ENCODE results near the gene RAB24. TPM values are rescaled to one million over a fixed set of nuclear protein-coding genes. Genes with fewer than 3 reads are reported as not detected.
"Not testable (repeated sequence)": the region's sequence is repeated elsewhere in the genome, so short reads cannot be mapped to it uniquely, and the experiment has no call there.

Gene RAB24
- total and polyA plus RNA-seq, 9 donors = 15.1 to 31.9 (median 23.7) TPM

DNA sequence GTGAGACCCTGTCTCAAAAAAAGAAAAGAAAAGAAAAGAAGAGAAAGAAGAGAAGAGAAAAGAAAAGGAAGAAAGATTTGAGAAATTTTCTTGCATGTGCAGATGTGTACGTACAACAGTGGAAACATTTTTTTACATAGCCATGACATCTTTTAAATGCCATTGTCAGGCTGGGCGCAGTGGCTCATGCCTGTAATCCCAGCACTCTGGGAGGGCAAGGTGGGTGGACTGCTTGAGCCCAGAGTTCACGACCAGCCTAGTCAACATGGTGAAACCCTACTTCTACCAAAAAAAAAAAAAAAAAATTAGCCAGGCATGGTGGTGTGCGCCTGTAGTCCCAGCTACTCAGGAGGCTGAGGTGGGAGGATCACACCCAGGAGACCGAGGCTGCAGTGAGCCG lies 41.4 kb upstream of the RAB24 start:
- Histone ChIP-seq H3K4me1 (ENCODE audit: control insufficient read depth, insufficient read depth, low read length) (peaks cover 5% of the 10 kb centered on the region), H3K4me3 (ENCODE audit: low read length) (no peak overlapping the region), H3K27me3 (ENCODE audit: control insufficient read depth, insufficient read depth, low read length) (no peaks in the 10 kb centered on the region), H3K9me3 (replicated peaks; ENCODE audit: control insufficient read depth, low read depth, low read length) (no peaks in the 10 kb centered on the region), H3K27ac (ENCODE audit: low read length) (no peak overlapping the region), H3K36me3 (ENCODE audit: control insufficient read depth, insufficient read depth, low read length) (peaks cover 29% of the 10 kb centered on the region)
- WGBS (ENCODE audit: insufficient coverage) = no CpG with 5 or more reads among the region's 6 CpGs
- DNase-seq = no peak

DNA sequence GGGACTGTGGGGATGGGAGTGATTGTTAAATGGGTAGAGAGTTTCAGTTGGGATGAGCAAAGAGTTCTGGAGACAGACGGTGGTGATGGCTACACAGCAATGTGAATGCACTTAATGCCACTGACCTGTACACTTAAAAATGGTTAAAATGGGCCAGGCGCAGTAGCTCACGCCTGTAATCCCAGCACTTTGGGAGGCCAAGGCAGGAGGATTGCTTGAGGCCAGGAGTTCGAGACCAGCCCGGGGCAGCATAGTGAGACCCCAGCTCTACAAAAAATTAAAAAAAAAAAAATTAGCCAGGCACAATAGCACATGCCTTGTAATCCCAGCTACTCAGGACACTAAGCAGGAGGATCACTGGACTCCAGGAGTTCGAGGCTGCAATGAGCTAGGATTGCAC lies 40.3 kb upstream of the RAB24 start:
- 93% methylated on average over 3 of the region's 6 CpGs for WGBS (ENCODE audit: insufficient coverage)
- Histone ChIP-seq H3K27ac (ENCODE audit: low read length) (no peak overlapping the region), H3K4me1 (ENCODE audit: control insufficient read depth, insufficient read depth, low read length) (no peaks in the 10 kb centered on the region), H3K9me3 (replicated peaks; ENCODE audit: control insufficient read depth, low read depth, low read length) (no peaks in the 10 kb centered on the region), H3K27me3 (ENCODE audit: control insufficient read depth, insufficient read depth, low read length) (no peaks in the 10 kb centered on the region), H3K4me3 (ENCODE audit: low read length) (no peak overlapping the region), H3K36me3 (ENCODE audit: control insufficient read depth, insufficient read depth, low read length) (peaks cover 34% of the 10 kb centered on the region)
- no peak for DNase-seq

DNA sequence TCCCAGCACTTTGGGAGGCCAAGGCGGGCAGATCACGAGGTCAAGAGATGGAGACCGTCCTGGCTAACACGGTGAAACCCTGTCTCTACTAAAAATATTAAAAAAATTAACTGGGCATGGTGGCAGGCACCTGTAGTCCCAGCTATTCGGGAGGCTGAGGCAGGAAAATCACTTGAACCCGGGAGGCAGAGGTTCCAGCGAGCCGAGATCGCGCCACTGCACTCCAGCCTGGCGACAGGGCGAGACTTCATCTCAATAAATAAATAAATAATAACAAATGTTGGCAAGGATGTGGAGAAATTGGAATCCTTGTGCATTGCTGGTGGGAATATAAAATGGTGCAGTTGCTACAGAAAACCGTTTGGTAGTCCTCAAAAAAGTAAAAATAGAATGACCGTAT lies 39.5 kb upstream of the RAB24 start:
- not testable (repeated sequence) for H3K9me3 ChIP-seq (replicated peaks; ENCODE audit: control insufficient read depth, low read depth, low read length); H3K27ac ChIP-seq (ENCODE audit: low read length); H3K27me3 ChIP-seq (ENCODE audit: control insufficient read depth, insufficient read depth, low read length); H3K4me1 ChIP-seq (ENCODE audit: control insufficient read depth, insufficient read depth, low read length); DNase-seq; H3K4me3 ChIP-seq (ENCODE audit: low read length)
- peaks cover 41% of the 10 kb centered on the region for H3K36me3 ChIP-seq (ENCODE audit: control insufficient read depth, insufficient read depth, low read length)
- 94% methylated on average over 6 of the region's 14 CpGs for WGBS (ENCODE audit: insufficient coverage)

DNA sequence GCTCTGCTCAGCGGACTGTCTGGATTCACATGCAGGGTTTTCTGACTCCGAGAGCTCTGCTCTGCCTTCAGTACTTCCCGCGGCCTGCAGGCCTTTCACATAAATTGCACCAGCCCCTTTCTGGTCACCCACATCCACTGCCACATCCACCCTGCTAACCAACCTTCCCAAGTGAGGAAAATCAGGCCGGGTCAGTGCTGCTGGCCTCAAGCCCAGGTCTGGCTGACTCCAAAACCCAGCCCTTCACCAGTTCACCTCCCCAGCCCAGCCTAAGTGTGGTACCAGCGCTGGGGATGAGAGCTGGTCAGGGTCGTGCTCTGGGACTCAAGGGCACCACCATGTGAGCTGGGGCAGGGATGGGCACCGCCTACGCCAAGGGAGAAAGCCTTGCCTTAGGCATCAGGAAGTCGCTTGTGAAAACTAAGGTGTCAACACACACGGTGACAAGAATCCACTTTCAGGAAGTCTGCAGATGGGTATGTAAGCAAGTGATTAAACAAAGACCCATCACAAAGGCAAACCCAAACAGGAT lies 35.7 kb upstream of the RAB24 start:
- no peak for DNase-seq
- 94% methylated on average over 10 of the region's 11 CpGs for WGBS (ENCODE audit: insufficient coverage)
- H3K27ac ChIP-seq (ENCODE audit: low read length) = no peak overlapping the region
- no peak overlapping the region for H3K4me3 ChIP-seq (ENCODE audit: low read length)
- H3K27me3 ChIP-seq (ENCODE audit: control insufficient read depth, insufficient read depth, low read length) = no peaks in the 10 kb centered on the region
- peaks cover 67% of the 10 kb centered on the region for H3K36me3 ChIP-seq (ENCODE audit: control insufficient read depth, insufficient read depth, low read length)
- no peaks in the 10 kb centered on the region for H3K9me3 ChIP-seq (replicated peaks; ENCODE audit: control insufficient read depth, low read depth, low read length)
- no peaks in the 10 kb centered on the region for H3K4me1 ChIP-seq (ENCODE audit: control insufficient read depth, insufficient read depth, low read length)

DNA sequence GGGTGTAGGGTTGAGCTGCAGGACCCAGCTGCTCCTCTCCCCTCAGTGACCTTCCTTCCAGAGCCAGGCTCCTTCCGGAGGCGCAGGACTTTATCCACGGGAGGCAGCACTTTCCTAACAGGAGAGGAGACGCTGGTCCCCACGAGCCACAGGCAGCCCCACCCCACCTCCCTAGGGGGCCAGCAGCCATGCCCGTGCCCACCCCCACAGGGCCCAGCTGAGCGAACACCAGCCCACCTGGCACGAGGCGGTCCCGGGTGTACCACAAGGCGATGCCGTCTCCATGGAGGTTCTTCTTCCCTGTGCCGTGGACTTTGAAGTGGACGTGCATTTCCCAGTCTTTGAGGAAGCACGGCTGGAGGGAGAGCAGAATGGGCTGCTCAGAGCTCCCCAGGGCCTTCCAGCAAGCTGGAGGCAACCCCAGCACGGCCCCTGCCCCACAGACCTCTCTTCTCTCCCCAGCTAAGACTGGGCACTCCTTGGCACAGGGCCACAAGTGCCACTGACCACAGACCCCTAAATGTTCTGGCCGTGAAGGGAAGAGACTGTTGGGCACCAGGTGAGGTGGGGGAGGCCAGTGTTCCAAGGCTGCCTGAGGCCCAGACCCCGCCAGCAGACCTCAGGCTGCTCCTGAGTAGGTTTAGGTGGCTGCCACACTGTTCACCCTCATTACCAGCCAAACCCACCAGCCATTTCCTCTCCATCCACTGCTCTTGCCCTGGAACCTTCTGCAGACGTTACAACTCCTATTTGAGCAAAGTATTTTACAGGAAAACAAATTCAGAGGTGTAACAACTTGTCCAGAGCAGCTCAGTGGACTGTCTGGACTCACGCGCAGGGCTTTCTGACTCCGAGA lies 35.0 kb upstream of the RAB24 start:
- 82% methylated on average over 19 of the region's 22 CpGs for WGBS (ENCODE audit: insufficient coverage)
- no peaks in the 10 kb centered on the region for H3K9me3 ChIP-seq (replicated peaks; ENCODE audit: control insufficient read depth, low read depth, low read length)
- H3K27me3 ChIP-seq (ENCODE audit: control insufficient read depth, insufficient read depth, low read length) = no peaks in the 10 kb centered on the region
- H3K36me3 ChIP-seq (ENCODE audit: control insufficient read depth, insufficient read depth, low read length) = peaks cover 71% of the 10 kb centered on the region
- no peak overlapping the region for H3K4me3 ChIP-seq (ENCODE audit: low read length)
- H3K27ac ChIP-seq (ENCODE audit: low read length) = no peak overlapping the region
- DNase-seq = no peak
- no peaks in the 10 kb centered on the region for H3K4me1 ChIP-seq (ENCODE audit: control insufficient read depth, insufficient read depth, low read length)

DNA sequence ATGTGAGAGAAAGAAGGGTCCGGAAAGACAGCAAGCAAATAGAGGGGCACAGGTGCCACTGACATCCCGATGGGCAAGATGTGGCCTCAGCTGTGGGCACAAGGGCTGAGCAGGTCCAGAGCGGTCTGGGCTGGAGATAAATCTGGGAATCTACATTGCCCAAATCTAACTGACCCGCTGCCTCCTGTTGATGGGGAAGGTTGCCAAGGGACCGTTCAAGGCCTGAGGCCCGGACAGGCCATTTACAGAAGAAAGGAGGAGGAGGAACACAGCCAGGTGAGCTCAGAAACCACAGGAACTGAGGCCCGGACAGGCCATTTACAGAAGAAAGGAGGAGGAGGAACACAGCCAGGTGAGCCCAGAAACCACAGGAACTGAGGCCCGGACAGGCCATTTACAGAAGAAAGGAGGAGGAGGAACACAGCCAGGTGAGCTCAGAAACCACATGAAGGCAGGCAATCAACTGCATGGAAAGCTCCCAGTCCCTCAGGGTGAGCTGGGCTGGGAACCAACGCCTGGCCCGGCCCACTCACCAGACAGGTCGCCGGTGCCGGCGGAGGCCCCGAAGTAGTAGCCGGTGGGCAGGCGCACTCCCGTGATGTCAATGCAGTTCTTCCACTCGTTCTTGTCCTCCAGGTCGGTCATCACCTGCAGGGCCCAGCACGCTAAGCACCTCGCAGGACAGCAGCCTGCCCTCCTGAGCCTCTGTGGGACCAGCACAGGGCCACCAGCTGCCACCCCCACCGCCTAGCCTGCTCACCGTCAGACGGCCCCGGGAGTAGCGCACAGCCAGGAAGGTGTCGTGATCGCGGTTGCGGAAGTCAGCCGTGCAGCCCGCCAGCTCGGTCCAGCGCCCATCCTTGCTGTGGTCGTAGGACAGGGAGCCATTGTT lies 33.3 kb upstream of the RAB24 start:
- no peak for DNase-seq
- no peak overlapping the region for H3K4me3 ChIP-seq (ENCODE audit: low read length)
- no peaks in the 10 kb centered on the region for H3K27me3 ChIP-seq (ENCODE audit: control insufficient read depth, insufficient read depth, low read length)
- peaks cover 82% of the 10 kb centered on the region for H3K36me3 ChIP-seq (ENCODE audit: control insufficient read depth, insufficient read depth, low read length)
- WGBS (ENCODE audit: insufficient coverage) = 93% methylated on average over 31 of the region's 36 CpGs
- H3K27ac ChIP-seq (ENCODE audit: low read length) = no peak overlapping the region
- H3K4me1 ChIP-seq (ENCODE audit: control insufficient read depth, insufficient read depth, low read length) = no peaks in the 10 kb centered on the region
- no peaks in the 10 kb centered on the region for H3K9me3 ChIP-seq (replicated peaks; ENCODE audit: control insufficient read depth, low read depth, low read length)

DNA sequence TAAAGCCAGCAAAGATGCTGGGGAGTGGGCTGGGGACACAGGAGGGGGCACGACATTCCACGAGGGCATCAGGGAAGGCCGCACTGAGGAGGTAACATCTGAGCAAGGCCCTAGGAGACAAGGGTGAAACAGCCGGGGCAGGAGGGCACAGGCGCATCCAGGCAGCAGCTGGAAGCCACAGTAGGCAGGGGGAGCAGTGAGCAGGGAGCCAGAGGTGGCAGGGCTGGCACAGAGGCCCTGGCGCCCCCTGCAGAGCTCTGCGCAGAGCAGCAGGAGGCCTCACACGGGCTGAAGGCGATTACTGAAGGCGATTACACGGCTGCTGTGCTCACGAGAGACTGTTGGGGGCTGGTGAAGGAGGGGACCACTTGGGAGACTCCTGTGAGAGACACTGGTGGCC lies 32.6 kb upstream of the RAB24 start:
- Histone ChIP-seq H3K36me3 (ENCODE audit: control insufficient read depth, insufficient read depth, low read length) (peaks cover 86% of the 10 kb centered on the region), H3K27ac (ENCODE audit: low read length) (no peak overlapping the region), H3K9me3 (replicated peaks; ENCODE audit: control insufficient read depth, low read depth, low read length) (no peaks in the 10 kb centered on the region), H3K4me1 (ENCODE audit: control insufficient read depth, insufficient read depth, low read length) (no peaks in the 10 kb centered on the region), H3K27me3 (ENCODE audit: control insufficient read depth, insufficient read depth, low read length) (no peaks in the 10 kb centered on the region), H3K4me3 (ENCODE audit: low read length) (no peak overlapping the region)
- no peak for DNase-seq
- WGBS (ENCODE audit: insufficient coverage) = 70% methylated on average over 11 of the region's 12 CpGs

DNA sequence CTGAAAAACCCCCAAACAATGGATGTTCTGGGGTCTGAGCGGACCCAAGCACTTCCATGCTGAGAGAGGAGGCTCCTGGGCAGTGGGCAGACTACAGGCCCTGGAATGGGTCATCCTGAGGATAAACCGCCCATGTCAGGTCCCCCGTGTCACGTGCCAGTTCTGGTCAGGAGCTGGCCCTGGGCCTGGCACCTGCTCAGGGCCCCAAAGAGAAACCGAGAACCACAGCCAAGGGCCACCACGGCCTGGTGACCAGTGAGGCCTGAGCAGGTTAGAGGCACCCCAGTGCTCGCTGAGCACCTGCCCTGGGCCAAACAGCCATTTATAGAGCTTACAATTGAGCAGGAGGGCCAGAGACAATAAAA lies 32.2 kb upstream of the RAB24 start:
- 98% methylated on average over 5 of the region's 7 CpGs for WGBS (ENCODE audit: insufficient coverage)
- Histone ChIP-seq H3K27ac (ENCODE audit: low read length) (no peak overlapping the region), H3K4me1 (ENCODE audit: control insufficient read depth, insufficient read depth, low read length) (no peaks in the 10 kb centered on the region), H3K4me3 (ENCODE audit: low read length) (no peak overlapping the region), H3K9me3 (replicated peaks; ENCODE audit: control insufficient read depth, low read depth, low read length) (no peaks in the 10 kb centered on the region), H3K27me3 (ENCODE audit: control insufficient read depth, insufficient read depth, low read length) (no peaks in the 10 kb centered on the region), H3K36me3 (ENCODE audit: control insufficient read depth, insufficient read depth, low read length) (peaks cover 90% of the 10 kb centered on the region)
- no peak for DNase-seq

DNA sequence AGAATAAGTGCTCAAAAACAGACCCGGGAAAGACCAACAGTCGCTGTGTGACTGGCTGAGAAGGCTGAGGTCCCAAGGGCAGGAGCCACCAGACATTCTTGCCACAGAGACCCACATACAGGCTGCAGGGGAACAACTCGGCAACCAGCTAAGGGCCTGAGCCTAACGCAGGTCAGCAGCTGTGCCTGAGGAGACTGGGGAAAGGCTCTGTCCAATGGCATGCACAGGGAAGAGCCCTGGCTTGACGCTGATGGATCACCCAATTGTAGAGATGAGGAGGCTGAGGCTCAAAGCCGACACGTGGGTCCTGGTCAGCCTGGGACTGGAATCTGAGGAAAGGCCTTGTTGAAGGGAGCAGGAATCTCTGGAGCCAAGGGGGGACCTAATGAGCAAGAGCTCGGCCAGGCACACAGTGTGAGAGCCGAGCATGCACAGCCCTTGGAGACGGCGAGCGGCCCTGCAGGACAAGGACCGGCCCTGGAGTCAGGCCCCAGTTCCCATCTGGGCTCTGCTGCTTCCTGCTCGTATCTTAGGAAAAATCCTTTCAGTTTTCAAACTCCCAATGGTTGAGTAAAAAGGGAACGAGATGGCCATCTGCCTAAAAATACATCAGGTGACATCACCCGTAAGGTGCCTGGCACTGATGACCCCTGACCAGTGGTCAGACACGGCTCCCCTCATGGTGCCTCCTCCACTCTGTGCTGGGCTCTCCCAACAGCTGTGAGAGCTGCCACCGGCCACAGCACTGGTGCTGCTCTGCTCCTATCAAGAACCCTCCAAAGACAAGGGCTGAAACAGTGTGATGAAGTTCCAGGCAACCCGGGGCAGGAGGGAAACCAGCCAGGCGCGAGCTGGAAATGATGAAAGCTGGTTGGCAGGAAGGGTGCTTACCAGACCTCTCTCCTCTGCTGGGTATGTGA lies 31.5 kb upstream of the RAB24 start:
- no peak for DNase-seq
- Histone ChIP-seq H3K4me3 (ENCODE audit: low read length) (no peak overlapping the region), H3K27me3 (ENCODE audit: control insufficient read depth, insufficient read depth, low read length) (no peaks in the 10 kb centered on the region), H3K4me1 (ENCODE audit: control insufficient read depth, insufficient read depth, low read length) (no peaks in the 10 kb centered on the region), H3K36me3 (ENCODE audit: control insufficient read depth, insufficient read depth, low read length) (peaks cover 97% of the 10 kb centered on the region), H3K27ac (ENCODE audit: low read length) (no peak overlapping the region), H3K9me3 (replicated peaks; ENCODE audit: control insufficient read depth, low read depth, low read length) (no peaks in the 10 kb centered on the region)
- 85% methylated on average over 17 of the region's 21 CpGs for WGBS (ENCODE audit: insufficient coverage)
